Common myeloid progenitor, CD34-positive (primary cell): ENCODE results near the gene LCN1.

Experiments
- CTCF ChIA-PET: fragments of 350-600 bp; sonication (Branson Sonifier 250); formaldehyde crosslinking; loops from one replicate; lab custom pipeline; 2021; ENCODE audit warnings: antibody characterized with exemption; lab: Charles Lee
- POLR2A ChIA-PET: fragments of 350-600 bp; sonication (Branson Sonifier 250); formaldehyde crosslinking; loops from one replicate; lab custom pipeline; 2021; ENCODE audit warnings: antibody characterized with exemption; lab: Charles Lee
- DNase-seq, 3 donors: peaks; one replicate each; pipeline versions ENCODE4 v3.0.0 to v3.0.0-alpha.2; 2013
- H3K27ac ChIP-seq, 2 experiments: 1 replicate in 1 of 2; 2 replicates in 1 of 2; pipeline ENCODE4 v1.7.0; 2013; ENCODE audit warnings: inconsistent platforms in 2 of 2, low read length in 2 of 2, mild to moderate bottlenecking in 2 of 2, low read depth in 1 of 2, moderate library complexity in 1 of 2; ENCODE audit not compliant: severe bottlenecking in 2 of 2, insufficient read depth in 1 of 2, poor library complexity in 1 of 2
- H3K27me3 ChIP-seq, 5 experiments: replicated peaks in 2 of 5; 1 replicate in 3 of 5; 2 replicates in 2 of 5; pipeline versions ENCODE4 v1.6.1 to v1.7.0; 2013; ENCODE audit warnings: low read length in 4 of 5, mild to moderate bottlenecking in 2 of 5, moderate library complexity in 2 of 5, inconsistent platforms in 1 of 5; ENCODE audit not compliant: insufficient read depth in 5 of 5, control insufficient read depth in 4 of 5
- H3K36me3 ChIP-seq, 4 experiments: 1 replicate in 2 of 4; 2 replicates in 2 of 4; pipeline versions ENCODE4 v1.6.1 to v1.7.0; 2013; ENCODE audit warnings: low read length in 3 of 4, control low read depth in 1 of 4, mild to moderate bottlenecking in 1 of 4; ENCODE audit not compliant: control insufficient read depth in 4 of 4, insufficient read depth in 4 of 4
- H3K4me1 ChIP-seq, 4 experiments: 1 replicate in 3 of 4; 2 replicates in 1 of 4; pipeline versions ENCODE4 v1.6.1 to v1.7.1; 2013; ENCODE audit warnings: low read length in 3 of 4, mild to moderate bottlenecking in 3 of 4, control low read depth in 1 of 4, inconsistent platforms in 1 of 4, moderate library complexity in 1 of 4; ENCODE audit not compliant: control insufficient read depth in 4 of 4, insufficient read depth in 4 of 4; ENCODE audit errors: control extremely low read depth in 1 of 4
- H3K4me3 ChIP-seq, 7 experiments: 1 replicate in 4 of 7; 2 replicates in 3 of 7; pipeline versions ENCODE4 v1.5.1 to v1.7.0; 2013; ENCODE audit warnings: mild to moderate bottlenecking in 7 of 7, low read length in 6 of 7, moderate library complexity in 6 of 7, inconsistent platforms in 2 of 7, low read depth in 2 of 7, control low read depth in 1 of 7; ENCODE audit not compliant: insufficient read depth in 4 of 7, control insufficient read depth in 1 of 7; ENCODE audit errors: extremely low read depth in 1 of 7
- H3K9me3 ChIP-seq, 5 experiments: 1 replicate in 4 of 5; 2 replicates in 1 of 5; pipeline versions ENCODE4 v1.6.1 to v1.7.1; 2013; ENCODE audit warnings: low read length in 4 of 5, mild to moderate bottlenecking in 2 of 5, inconsistent platforms in 1 of 5, low read depth in 1 of 5, moderate library complexity in 1 of 5; ENCODE audit not compliant: control insufficient read depth in 4 of 5, insufficient read depth in 2 of 5; ENCODE audit errors: control extremely low read depth in 1 of 5
- WGBS: methylation state at CpG from one replicate; pipeline ENCODE4 v1.1.5; 2013; ENCODE audit not compliant: insufficient coverage; 5-methylcytosine and 5-hydroxymethylcytosine counted together

LCN1 gene

GRCh38 chr9:135519179-135519971 lies 1.9 kb upstream of the LCN1 start:
- Histone ChIP-seq H3K4me3 (no peak overlapping the region), H3K27me3 (peaks cover 2 to 38% (median 3%) of the 10 kb centered on the region in 5 experiments), H3K9me3 (no peaks in the 10 kb centered on the region), H3K36me3 (no peaks in the 10 kb centered on the region), H3K27ac (no peak overlapping the region), H3K4me1 (peaks cover 0 to 4% (median 1%) of the 10 kb centered on the region in 4 experiments)
- DNase-seq, result no peak
- ChIA-PET CTCF (no interaction called here), POLR2A (no interaction called here)
- 98% methylated on average over 6 of the region's 10 CpGs for WGBS

GRCh38 chr9:135521608-135522095 lies 412 bp downstream of the LCN1 start:
- 100% methylated on average over 1 of the region's 11 CpGs for WGBS
- no peak overlapping the region for H3K27ac ChIP-seq
- ChIA-PET POLR2A (no interaction called here), CTCF (no interaction called here)
- peaks cover 2 to 26% (median 3%) of the 10 kb centered on the region in 5 experiments for H3K27me3 ChIP-seq
- no peak overlapping the region for H3K4me3 ChIP-seq
- DNase-seq, result no peak
- H3K4me1 ChIP-seq, result no peaks in the 10 kb centered on the region
- no peaks in the 10 kb centered on the region for H3K36me3 ChIP-seq
- H3K9me3 ChIP-seq, result no peaks in the 10 kb centered on the region

- DNase-seq, result no peak
- 79% methylated on average over 10 of the region's 16 CpGs for WGBS
- Histone ChIP-seq H3K27me3 (peaks cover 2 to 24% (median 3%) of the 10 kb centered on the region in 5 experiments), H3K4me1 (no peaks in the 10 kb centered on the region), H3K27ac (no peak overlapping the region), H3K36me3 (no peaks in the 10 kb centered on the region), H3K4me3 (no peak overlapping the region), H3K9me3 (no peaks in the 10 kb centered on the region)
- ChIA-PET POLR2A (no interaction called here), CTCF (no interaction called here)
These were observed 1.1 kb downstream of the LCN1 start for GRCh38 chr9:135522137-135522877.

- Histone ChIP-seq H3K27ac (no peak overlapping the region), H3K9me3 (no peaks in the 10 kb centered on the region), H3K27me3 (peaks cover 2 to 18% (median 3%) of the 10 kb centered on the region in 5 experiments), H3K36me3 (no peaks in the 10 kb centered on the region), H3K4me1 (no peaks in the 10 kb centered on the region), H3K4me3 (no peak overlapping the region)
- ChIA-PET CTCF (no interaction called here), POLR2A (no interaction called here)
- DNase-seq, result no peak
- 81% methylated on average over 16 of the region's 17 CpGs for WGBS
These were observed 1.7 kb downstream of the LCN1 start for GRCh38 chr9:135522931-135523330.

GRCh38 chr9:135523521-135524129 lies 2.4 kb downstream of the LCN1 start:
- Histone ChIP-seq H3K27ac (no peak overlapping the region), H3K4me3 (no peak overlapping the region), H3K9me3 (no peaks in the 10 kb centered on the region), H3K27me3 (peaks cover 2 to 11% (median 3%) of the 10 kb centered on the region in 5 experiments), H3K36me3 (no peaks in the 10 kb centered on the region), H3K4me1 (no peaks in the 10 kb centered on the region)
- no peak for DNase-seq
- ChIA-PET POLR2A (no interaction called here), CTCF (no interaction called here)
- 94% methylated on average over 18 of the region's 21 CpGs for WGBS

GRCh38 chr9:135524130-135524861 lies 3.1 kb downstream of the LCN1 start:
- no peak overlapping the region for H3K4me3 ChIP-seq
- H3K9me3 ChIP-seq, result peaks cover 0 to 1% (median 0%) of the 10 kb centered on the region in 5 experiments
- no peak overlapping the region for H3K27ac ChIP-seq
- H3K36me3 ChIP-seq, result no peaks in the 10 kb centered on the region
- H3K4me1 ChIP-seq, result no peaks in the 10 kb centered on the region
- ChIA-PET CTCF (no interaction called here), POLR2A (no interaction called here)
- peaks cover under 1 to 9% (median 3%) of the 10 kb centered on the region in 5 experiments for H3K27me3 ChIP-seq
- DNase-seq, result no peak
- WGBS, result 89% methylated on average over 23 of the region's 27 CpGs
